Neural progenitor cell (in vitro differentiated cells): ENCODE results near the gene TNFRSF9. TPM values are rescaled to one million over a fixed set of nuclear protein-coding genes. Genes with fewer than 3 reads are reported as not detected.

Source experiments
- DNase-seq: peaks from one replicate; pipeline ENCODE4 v3.0.0-alpha.2; 2016; ENCODE audit warnings: low spot score
- H2AFZ ChIP-seq: fragments of 200-600 bp; sonication (generic); replicated peaks from 2 replicates; pipeline ENCODE4 v1.6.1; 2016; ENCODE audit warnings: antibody characterized with exemption
- H3F3A ChIP-seq: fragments of 200-600 bp; sonication (generic); 2 replicates; pipeline ENCODE4 v1.6.1; 2016; ENCODE audit warnings: antibody characterized with exemption, low read depth
- H3K27ac ChIP-seq: fragments of 200-600 bp; sonication (generic); 2 replicates; pipeline ENCODE4 v1.5.1; 2016; ENCODE audit warnings: mild to moderate bottlenecking
- H3K27me3 ChIP-seq: fragments of 200-600 bp; sonication (generic); 2 replicates; pipeline ENCODE4 v1.6.1; 2016; ENCODE audit warnings: mild to moderate bottlenecking, moderate library complexity
- H3K36me3 ChIP-seq: fragments of 200-600 bp; sonication (generic); 2 replicates; pipeline ENCODE4 v1.5.1; 2016
- H3K4me1 ChIP-seq: fragments of 200-600 bp; sonication (generic); 2 replicates; pipeline ENCODE4 v1.6.1; 2016; ENCODE audit warnings: mixed run types
- H3K4me2 ChIP-seq: fragments of 200-600 bp; sonication (generic); 2 replicates; pipeline ENCODE4 v1.6.1; 2016
- H3K4me3 ChIP-seq: fragments of 200-600 bp; sonication (generic); 2 replicates; pipeline ENCODE4 v1.5.1; 2016
- H3K79me2 ChIP-seq: fragments of 200-600 bp; sonication (generic); 2 replicates; pipeline ENCODE4 v1.6.1; 2016; ENCODE audit warnings: low read depth
- H3K9ac ChIP-seq: fragments of 200-600 bp; sonication (generic); 2 replicates; pipeline ENCODE4 v1.6.1; 2016
- H3K9me3 ChIP-seq: fragments of 200-600 bp; sonication (generic); 2 replicates; pipeline ENCODE4 v1.5.1; 2016; ENCODE audit warnings: low read depth
- H4K20me1 ChIP-seq: fragments of 200-600 bp; sonication (generic); 2 replicates; pipeline ENCODE4 v1.6.1; 2016; ENCODE audit warnings: low read depth
- H3K27ac Mint-ChIP-seq: 3 replicates; pipeline ENCODE4 v1.8.0; 2021; ENCODE audit warnings: mixed read lengths
- H3K27me3 Mint-ChIP-seq: 2 replicates; pipeline ENCODE4 v1.8.0; 2022; ENCODE audit warnings: low read depth, mild to moderate bottlenecking, inconsistent platforms, moderate library complexity, mixed read lengths; ENCODE audit not compliant: insufficient read depth
- H3K36me3 Mint-ChIP-seq: 3 replicates; pipeline ENCODE4 v1.8.0; 2021; ENCODE audit warnings: mixed read lengths
- H3K4me1 Mint-ChIP-seq: 3 replicates; pipeline ENCODE4 v1.8.0; 2021; ENCODE audit warnings: mixed read lengths
- H3K4me3 Mint-ChIP-seq: 3 replicates; pipeline ENCODE4 v1.8.0; 2021; ENCODE audit warnings: mild to moderate bottlenecking, moderate library complexity, mixed read lengths
- H3K9me3 Mint-ChIP-seq: 3 replicates; pipeline ENCODE4 v1.8.0; 2020; ENCODE audit warnings: mixed read lengths
- CTCF ChIP-seq: fragments of 200-600 bp; sonication (generic); IDR thresholded peaks from 2 replicates; pipeline ENCODE4 v1.5.1; 2017; ENCODE audit warnings: antibody characterized with exemption, mild to moderate bottlenecking
- EZH2 ChIP-seq: fragments of 200-600 bp; sonication (generic); IDR thresholded peaks from 2 replicates; pipeline ENCODE4 v1.6.1; 2017; ENCODE audit warnings: antibody characterized with exemption, mild to moderate bottlenecking, moderate library complexity
- EZH2phosphoT487 ChIP-seq: fragments of 200-600 bp; sonication (generic); IDR thresholded peaks from 2 replicates; pipeline ENCODE4 v1.6.1; 2017; ENCODE audit warnings: antibody characterized with exemption
- total RNA-seq: library from RNA; depleted of rRNA; stranded (reverse); fragments of >200 nt; gene quantifications from 2 replicates; pipeline ENCODE4 v1.2.3, GENCODE V29; 2015; ENCODE audit warnings: low replicate concordance

Gene TNFRSF9
- total RNA-seq, 1 donor from 2014 or later, result not detected

DNA sequence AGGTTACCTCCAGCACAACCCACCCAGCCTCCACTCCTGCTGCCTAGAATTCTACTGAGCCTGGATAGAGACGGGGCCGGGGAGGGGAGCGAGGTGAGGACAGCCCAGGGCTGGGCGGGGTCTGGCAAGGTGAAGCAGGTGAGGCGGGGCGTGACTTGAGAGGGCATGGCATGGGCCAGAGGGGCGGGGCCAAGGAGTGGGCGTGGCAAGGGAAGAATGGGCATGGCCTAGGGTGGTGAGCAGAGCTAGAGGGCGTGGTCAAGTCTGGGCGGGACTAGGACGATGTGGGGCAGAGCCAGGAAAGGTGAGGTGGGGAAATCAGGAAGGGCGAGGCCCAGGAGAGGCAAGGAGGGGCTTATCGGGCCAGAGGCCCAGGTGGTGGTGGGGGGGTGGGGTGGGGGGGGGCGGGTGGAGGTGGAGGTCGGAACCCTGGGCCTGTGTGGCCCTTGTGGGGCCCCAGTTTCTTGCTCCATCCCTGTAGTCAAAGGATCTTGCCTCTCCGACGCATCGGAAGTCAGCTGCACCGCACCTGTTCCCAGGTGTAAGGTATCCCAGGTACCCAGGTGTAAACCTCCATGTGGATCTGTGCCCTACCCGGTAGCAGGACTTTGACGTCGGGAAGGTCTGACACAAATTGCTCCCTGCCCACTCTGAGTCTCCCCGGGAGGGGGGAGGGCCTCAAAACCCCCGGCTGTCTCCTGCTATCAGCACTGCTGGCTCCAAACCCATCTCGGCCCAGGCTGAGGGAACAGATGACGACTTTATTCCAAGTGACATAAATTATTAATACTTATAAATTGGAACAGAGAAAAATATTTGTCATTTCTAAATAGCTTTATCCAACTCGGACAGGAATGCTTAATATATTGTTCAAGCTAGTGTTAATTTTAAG is 54.9 kb downstream of the TNFRSF9 start:
- no peaks in the 10 kb centered on the region for H3F3A ChIP-seq
- no peak overlapping the region for H3K9ac ChIP-seq
- no peaks in the 10 kb centered on the region for H3K9me3 ChIP-seq
- H3K4me1 ChIP-seq, result no peaks in the 10 kb centered on the region
- Mint-ChIP-seq H3K4me3 (no peak overlapping the region), H3K27me3 (peaks cover 14% of the 10 kb centered on the region), H3K27ac (no peak overlapping the region), H3K9me3 (peaks cover 5% of the 10 kb centered on the region), H3K4me1 (no peaks in the 10 kb centered on the region), H3K36me3 (no peaks in the 10 kb centered on the region)
- H3K79me2 ChIP-seq, result no peaks in the 10 kb centered on the region
- no peaks in the 10 kb centered on the region for H3K36me3 ChIP-seq
- no peak for DNase-seq
- H3K27me3 ChIP-seq, result no peaks in the 10 kb centered on the region
- H3K4me2 ChIP-seq, result no peak overlapping the region
- no peak overlapping the region for H3K4me3 ChIP-seq
- TF ChIP-seq EZH2phosphoT487 (no peak), CTCF (no peak), EZH2 (no peak)
- no peak overlapping the region for H3K27ac ChIP-seq
- H2AFZ ChIP-seq, result no peak overlapping the region
- no peaks in the 10 kb centered on the region for H4K20me1 ChIP-seq

GRCh38 chr1:7884757-7885156 is 55.9 kb downstream of the TNFRSF9 start:
- H3K9me3 ChIP-seq, result no peaks in the 10 kb centered on the region
- Mint-ChIP-seq H3K4me3 (peak overlapping the region; percentile 1), H3K4me1 (no peaks in the 10 kb centered on the region), H3K9me3 (peaks cover 5% of the 10 kb centered on the region), H3K27me3 (peaks cover 9% of the 10 kb centered on the region), H3K27ac (no peak overlapping the region), H3K36me3 (no peaks in the 10 kb centered on the region)
- H2AFZ ChIP-seq, result no peak overlapping the region
- DNase-seq, result no peak
- H3K9ac ChIP-seq, result no peak overlapping the region
- no peaks in the 10 kb centered on the region for H4K20me1 ChIP-seq
- TF ChIP-seq EZH2 (no peak), CTCF (no peak), EZH2phosphoT487 (no peak)
- no peaks in the 10 kb centered on the region for H3K4me1 ChIP-seq
- no peak overlapping the region for H3K27ac ChIP-seq
- H3K27me3 ChIP-seq, result no peaks in the 10 kb centered on the region
- no peak overlapping the region for H3K4me2 ChIP-seq
- H3F3A ChIP-seq, result no peaks in the 10 kb centered on the region
- H3K36me3 ChIP-seq, result no peaks in the 10 kb centered on the region
- H3K79me2 ChIP-seq, result no peaks in the 10 kb centered on the region
- no peak overlapping the region for H3K4me3 ChIP-seq

DNA sequence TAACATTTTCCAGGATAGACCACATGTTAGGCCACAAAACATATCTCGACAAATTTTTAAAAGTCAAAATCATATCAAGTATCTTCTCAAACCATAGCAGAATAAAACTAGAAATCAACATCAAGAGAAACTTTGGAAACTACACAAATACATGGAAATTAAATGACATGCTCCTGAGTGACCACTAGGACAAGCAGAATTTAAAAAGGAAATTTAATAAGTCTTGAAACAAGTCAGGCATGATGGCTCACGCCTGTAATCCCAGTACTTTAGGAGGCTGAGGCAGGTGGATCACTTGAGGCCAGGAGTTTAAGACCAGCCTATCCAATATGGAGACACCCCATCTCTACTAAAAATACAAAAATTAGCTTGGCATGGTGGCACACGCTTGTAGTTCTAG is 61.4 kb downstream of the TNFRSF9 start:
- no peaks in the 10 kb centered on the region for H3K4me1 Mint-ChIP-seq
- no peak overlapping the region for H3K4me3 Mint-ChIP-seq
- Histone ChIP-seq H3K36me3 (no peaks in the 10 kb centered on the region), H3K27ac (no peak overlapping the region), H3K79me2 (no peaks in the 10 kb centered on the region), H2AFZ (no peak overlapping the region), H3K4me1 (no peaks in the 10 kb centered on the region), H4K20me1 (no peaks in the 10 kb centered on the region), H3F3A (no peaks in the 10 kb centered on the region), H3K9me3 (peaks cover 6% of the 10 kb centered on the region), H3K4me2 (no peak overlapping the region), H3K9ac (no peak overlapping the region), H3K4me3 (no peak overlapping the region), H3K27me3 (no peaks in the 10 kb centered on the region)
- H3K9me3 Mint-ChIP-seq, result peaks cover 23% of the 10 kb centered on the region
- DNase-seq, result no peak
- H3K36me3 Mint-ChIP-seq, result no peaks in the 10 kb centered on the region
- peaks cover 2% of the 10 kb centered on the region for H3K27me3 Mint-ChIP-seq
- no peak for TF ChIP-seq EZH2phosphoT487
- no peak for TF ChIP-seq CTCF
- no peak for TF ChIP-seq EZH2
- H3K27ac Mint-ChIP-seq, result no peak overlapping the region
